Measurements from ENCODE around the gene NPR3.

- TF ChIP-seq, protein P1, sequence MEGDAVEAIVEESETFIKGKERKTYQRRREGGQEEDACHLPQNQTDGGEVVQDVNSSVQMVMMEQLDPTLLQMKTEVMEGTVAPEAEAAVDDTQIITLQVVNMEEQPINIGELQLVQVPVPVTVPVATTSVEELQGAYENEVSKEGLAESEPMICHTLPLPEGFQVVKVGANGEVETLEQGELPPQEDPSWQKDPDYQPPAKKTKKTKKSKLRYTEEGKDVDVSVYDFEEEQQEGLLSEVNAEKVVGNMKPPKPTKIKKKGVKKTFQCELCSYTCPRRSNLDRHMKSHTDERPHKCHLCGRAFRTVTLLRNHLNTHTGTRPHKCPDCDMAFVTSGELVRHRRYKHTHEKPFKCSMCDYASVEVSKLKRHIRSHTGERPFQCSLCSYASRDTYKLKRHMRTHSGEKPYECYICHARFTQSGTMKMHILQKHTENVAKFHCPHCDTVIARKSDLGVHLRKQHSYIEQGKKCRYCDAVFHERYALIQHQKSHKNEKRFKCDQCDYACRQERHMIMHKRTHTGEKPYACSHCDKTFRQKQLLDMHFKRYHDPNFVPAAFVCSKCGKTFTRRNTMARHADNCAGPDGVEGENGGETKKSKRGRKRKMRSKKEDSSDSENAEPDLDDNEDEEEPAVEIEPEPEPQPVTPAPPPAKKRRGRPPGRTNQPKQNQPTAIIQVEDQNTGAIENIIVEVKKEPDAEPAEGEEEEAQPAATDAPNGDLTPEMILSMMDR (IDR thresholded peaks at IDR 0.05) = no peak
- TF ChIP-seq POLR2AphosphoS5 (IDR thresholded peaks at IDR 0.05) = no peak
- no peak for TF ChIP-seq POLR2A (IDR thresholded peaks at IDR 0.05)
Measured at GRCh38 chr5:32734827-32735378, 23.8 kb downstream of the NPR3 start.

Measured in suprapubic skin (tissue), 4 donors.